IPS-11a (cell line): Measurements from ENCODE around the gene TNRC6C.
"Not testable (repeated sequence)": the region's sequence is repeated elsewhere in the genome, so short reads cannot be mapped to it uniquely, and the experiment has no call there.

Source experiments
- H3K4me3 ChIP-seq: one replicate; pipeline ENCODE4 v1.5.1; 2013; ENCODE audit warnings: low read depth, low read length, control low read depth

Gene TNRC6C

GRCh38 chr17:77962348-77962747 lies 3.8 kb downstream of the TNRC6C start:
- no peak overlapping the region for H3K4me3 ChIP-seq

- H3K4me3 ChIP-seq, result no peak overlapping the region
Measured at GRCh38 chr17:77963441-77963840, 4.9 kb downstream of the TNRC6C start.

GRCh38 chr17:77965352-77965751 lies 6.8 kb downstream of the TNRC6C start:
- no peak overlapping the region for H3K4me3 ChIP-seq

- H3K4me3 ChIP-seq, result no peak overlapping the region
Measured at GRCh38 chr17:77966476-77966875, 8.0 kb downstream of the TNRC6C start.

GRCh38 chr17:77968788-77969187 lies 10.3 kb downstream of the TNRC6C start:
- H3K4me3 ChIP-seq, result no peak overlapping the region

- H3K4me3 ChIP-seq, result not testable (repeated sequence)
Measured at GRCh38 chr17:77972271-77972670, 13.8 kb downstream of the TNRC6C start.

- H3K4me3 ChIP-seq, result no peak overlapping the region
Measured at GRCh38 chr17:77973953-77974352, 15.4 kb downstream of the TNRC6C start.

- no peak overlapping the region for H3K4me3 ChIP-seq
Measured at GRCh38 chr17:77974396-77974795, 15.9 kb downstream of the TNRC6C start.

- H3K4me3 ChIP-seq, result not testable (repeated sequence)
Measured at GRCh38 chr17:77982430-77982829, 23.9 kb downstream of the TNRC6C start.

- no peak overlapping the region for H3K4me3 ChIP-seq
Measured at GRCh38 chr17:77990301-77990700, 31.8 kb downstream of the TNRC6C start.

- not testable (repeated sequence) for H3K4me3 ChIP-seq
Measured at GRCh38 chr17:77993735-77994134, 35.2 kb downstream of the TNRC6C start.

GRCh38 chr17:77995146-77995852 lies 36.8 kb downstream of the TNRC6C start:
- H3K4me3 ChIP-seq, result no peak overlapping the region

- no peak overlapping the region for H3K4me3 ChIP-seq
Measured at GRCh38 chr17:77996256-77996655, 37.8 kb downstream of the TNRC6C start.

- H3K4me3 ChIP-seq, result no peak overlapping the region
Measured at GRCh38 chr17:77999413-78000173, 41.1 kb downstream of the TNRC6C start.

GRCh38 chr17:78000341-78000740 lies 41.8 kb downstream of the TNRC6C start:
- H3K4me3 ChIP-seq, result no peak overlapping the region

GRCh38 chr17:78001182-78001581 lies 42.7 kb downstream of the TNRC6C start:
- no peak overlapping the region for H3K4me3 ChIP-seq

- no peak overlapping the region for H3K4me3 ChIP-seq
Measured at GRCh38 chr17:78001612-78002011, 43.1 kb downstream of the TNRC6C start.

GRCh38 chr17:78002166-78002565 lies 43.7 kb downstream of the TNRC6C start:
- no peak overlapping the region for H3K4me3 ChIP-seq

- H3K4me3 ChIP-seq, result no peak overlapping the region
Measured at GRCh38 chr17:78005452-78006171, 47.1 kb downstream of the TNRC6C start.

GRCh38 chr17:78006338-78006737 lies 47.8 kb downstream of the TNRC6C start:
- H3K4me3 ChIP-seq, result no peak overlapping the region

- no peak overlapping the region for H3K4me3 ChIP-seq
Measured at GRCh38 chr17:78007647-78008046, 49.1 kb downstream of the TNRC6C start.

- H3K4me3 ChIP-seq, result no peak overlapping the region
Measured at GRCh38 chr17:78010759-78011158, 52.3 kb downstream of the TNRC6C start.
